ENCODE data around the gene KCNRG.

DNA sequence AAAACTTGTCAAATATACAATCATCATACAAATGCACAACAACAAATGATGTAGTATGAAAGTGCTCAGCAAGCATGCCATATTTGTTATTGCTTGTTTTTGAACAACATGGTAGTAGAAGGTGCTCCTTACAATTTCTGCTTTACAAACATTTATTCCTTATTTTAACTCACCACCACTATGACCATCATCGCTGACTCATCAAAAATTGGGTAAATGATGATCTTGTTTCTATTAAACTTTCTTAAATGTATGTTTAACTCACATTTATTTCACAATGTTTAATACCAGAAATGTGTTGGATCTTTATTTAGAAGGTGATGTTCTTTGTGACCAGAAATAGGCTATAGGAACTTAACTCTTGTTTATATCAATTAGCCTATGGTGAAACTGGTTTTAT, 45.5 kb downstream of the KCNRG start:
- TF ChIP-seq, protein P1, sequence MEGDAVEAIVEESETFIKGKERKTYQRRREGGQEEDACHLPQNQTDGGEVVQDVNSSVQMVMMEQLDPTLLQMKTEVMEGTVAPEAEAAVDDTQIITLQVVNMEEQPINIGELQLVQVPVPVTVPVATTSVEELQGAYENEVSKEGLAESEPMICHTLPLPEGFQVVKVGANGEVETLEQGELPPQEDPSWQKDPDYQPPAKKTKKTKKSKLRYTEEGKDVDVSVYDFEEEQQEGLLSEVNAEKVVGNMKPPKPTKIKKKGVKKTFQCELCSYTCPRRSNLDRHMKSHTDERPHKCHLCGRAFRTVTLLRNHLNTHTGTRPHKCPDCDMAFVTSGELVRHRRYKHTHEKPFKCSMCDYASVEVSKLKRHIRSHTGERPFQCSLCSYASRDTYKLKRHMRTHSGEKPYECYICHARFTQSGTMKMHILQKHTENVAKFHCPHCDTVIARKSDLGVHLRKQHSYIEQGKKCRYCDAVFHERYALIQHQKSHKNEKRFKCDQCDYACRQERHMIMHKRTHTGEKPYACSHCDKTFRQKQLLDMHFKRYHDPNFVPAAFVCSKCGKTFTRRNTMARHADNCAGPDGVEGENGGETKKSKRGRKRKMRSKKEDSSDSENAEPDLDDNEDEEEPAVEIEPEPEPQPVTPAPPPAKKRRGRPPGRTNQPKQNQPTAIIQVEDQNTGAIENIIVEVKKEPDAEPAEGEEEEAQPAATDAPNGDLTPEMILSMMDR (IDR thresholded peaks at IDR 0.05): no peak
- no peak for TF ChIP-seq EZH2 (IDR thresholded peaks at IDR 0.05)
